SU-DHL-6 (cell line): ENCODE measurements around the gene ZDHHC19.

Source experiments
- H2AFZ ChIP-seq: fragments of 200-600 bp; sonication (generic); 2 replicates; pipeline ENCODE4 v1.6.1; 2014; ENCODE audit warnings: low read depth, mild to moderate bottlenecking, moderate library complexity, mixed read lengths, antibody characterized with exemption, low read length; ENCODE audit not compliant: severe bottlenecking
- H3F3A ChIP-seq: fragments of 200-600 bp; shearing (Covaris generic); 2 replicates; pipeline ENCODE4 v1.6.0; 2016; ENCODE audit warnings: antibody characterized with exemption, mild to moderate bottlenecking; ENCODE audit not compliant: insufficient read depth
- H3K27ac ChIP-seq: fragments of 200-600 bp; sonication (generic); 2 replicates; pipeline ENCODE4 v1.5.1; 2016; ENCODE audit warnings: low read depth, mild to moderate bottlenecking, low read length, moderate library complexity, mixed read lengths
- H3K27me3 ChIP-seq: fragments of 200-600 bp; sonication (generic), shearing (Covaris generic); 2 replicates; pipeline ENCODE4 v1.6.0; 2014; ENCODE audit warnings: mild to moderate bottlenecking, low read length
- H3K36me3 ChIP-seq: fragments of 200-600 bp; sonication (generic); 2 replicates; pipeline ENCODE4 v1.6.1; 2014; ENCODE audit warnings: mild to moderate bottlenecking, low read length, mixed read lengths
- H3K4me2 ChIP-seq: fragments of 300-600, 200-600 bp; shearing (Covaris generic), sonication (generic); 2 replicates; pipeline ENCODE4 v1.6.0; 2014; ENCODE audit warnings: low read length, low read depth, mild to moderate bottlenecking; ENCODE audit not compliant: poor library complexity, severe bottlenecking
- H3K4me3 ChIP-seq: fragments of 200-600 bp; sonication (generic); 2 replicates; pipeline ENCODE4 v1.5.1; 2014; ENCODE audit warnings: antibody characterized with exemption, low read length, mild to moderate bottlenecking, mixed read lengths; ENCODE audit not compliant: insufficient read depth, poor library complexity, severe bottlenecking
- H3K79me2 ChIP-seq: fragments of 200-600 bp; sonication (generic); 2 replicates; pipeline ENCODE4 v1.6.1; 2014; ENCODE audit warnings: mild to moderate bottlenecking, low read length, moderate library complexity; ENCODE audit not compliant: insufficient read depth
- H3K9ac ChIP-seq: fragments of 200-600 bp; sonication (generic); 2 replicates; pipeline ENCODE4 v1.7.0; 2014; ENCODE audit warnings: mild to moderate bottlenecking, low read length
- H3K9me2 ChIP-seq: fragments of 200-600 bp; sonication (generic); replicated peaks from 2 replicates; pipeline ENCODE4 v1.6.1; 2014; ENCODE audit warnings: low read length; ENCODE audit not compliant: insufficient read depth
- H3K9me3 ChIP-seq: fragments of 200-600 bp; sonication (generic); 2 replicates; pipeline ENCODE4 v1.6.1; 2014; ENCODE audit warnings: low read length, mixed read lengths; ENCODE audit not compliant: insufficient read depth
- H4K20me1 ChIP-seq: fragments of 200-600 bp; sonication (generic); 2 replicates; pipeline ENCODE4 v1.6.1; 2014; ENCODE audit warnings: low read depth, mild to moderate bottlenecking, antibody characterized with exemption, low read length, moderate library complexity, mixed read lengths
- EZH2phosphoT487 ChIP-seq: fragments of 200-600 bp; sonication (generic), shearing (Covaris generic); conservative IDR thresholded peaks from 2 replicates; pipeline ENCODE4 v1.6.1; 2018; ENCODE audit warnings: mild to moderate bottlenecking, antibody characterized with exemption, low read length, moderate library complexity, mixed read lengths
- TF ChIP-seq, protein P1 (sequence below): fragments of 200-600 bp; sonication (generic); IDR thresholded peaks from one replicate; pipeline ENCODE4 v1.5.1; 2017; ENCODE audit warnings: antibody characterized with exemption, mild to moderate bottlenecking, low read length, moderate library complexity; ENCODE audit not compliant: insufficient read depth, poor library complexity, severe bottlenecking

Gene ZDHHC19

DNA sequence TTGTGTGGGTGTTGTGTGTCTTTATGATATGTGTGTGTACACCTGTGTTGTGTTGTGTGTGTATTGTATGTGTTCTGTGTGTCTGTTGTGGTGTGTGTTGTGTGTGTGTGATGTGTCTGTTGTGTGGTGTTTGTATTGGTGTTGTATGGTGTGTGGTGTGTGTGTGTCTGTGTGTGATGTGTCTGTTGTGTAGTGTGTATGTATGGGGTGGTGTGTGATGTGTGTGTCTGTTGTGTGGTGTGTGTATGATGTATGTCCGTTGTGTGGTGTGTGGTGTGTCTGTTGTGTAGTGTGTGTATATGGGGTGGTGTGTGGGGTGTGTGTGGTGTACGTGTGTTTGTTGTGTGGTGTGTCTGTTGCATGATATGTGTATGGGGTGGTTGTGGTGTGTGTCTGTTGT is 46.6 kb downstream of the ZDHHC19 start:
- H3K4me2 ChIP-seq, result no peak overlapping the region
- H3K4me3 ChIP-seq, result no peak overlapping the region
- H3F3A ChIP-seq, result no peaks in the 10 kb centered on the region
- H3K9ac ChIP-seq, result no peak overlapping the region
- H3K9me3 ChIP-seq, result no peaks in the 10 kb centered on the region
- no peaks in the 10 kb centered on the region for H4K20me1 ChIP-seq
- no peaks in the 10 kb centered on the region for H3K36me3 ChIP-seq
- H3K79me2 ChIP-seq, result no peaks in the 10 kb centered on the region
- H3K9me2 ChIP-seq, result no peaks in the 10 kb centered on the region
- no peak for TF ChIP-seq EZH2phosphoT487
- TF ChIP-seq, protein P1, sequence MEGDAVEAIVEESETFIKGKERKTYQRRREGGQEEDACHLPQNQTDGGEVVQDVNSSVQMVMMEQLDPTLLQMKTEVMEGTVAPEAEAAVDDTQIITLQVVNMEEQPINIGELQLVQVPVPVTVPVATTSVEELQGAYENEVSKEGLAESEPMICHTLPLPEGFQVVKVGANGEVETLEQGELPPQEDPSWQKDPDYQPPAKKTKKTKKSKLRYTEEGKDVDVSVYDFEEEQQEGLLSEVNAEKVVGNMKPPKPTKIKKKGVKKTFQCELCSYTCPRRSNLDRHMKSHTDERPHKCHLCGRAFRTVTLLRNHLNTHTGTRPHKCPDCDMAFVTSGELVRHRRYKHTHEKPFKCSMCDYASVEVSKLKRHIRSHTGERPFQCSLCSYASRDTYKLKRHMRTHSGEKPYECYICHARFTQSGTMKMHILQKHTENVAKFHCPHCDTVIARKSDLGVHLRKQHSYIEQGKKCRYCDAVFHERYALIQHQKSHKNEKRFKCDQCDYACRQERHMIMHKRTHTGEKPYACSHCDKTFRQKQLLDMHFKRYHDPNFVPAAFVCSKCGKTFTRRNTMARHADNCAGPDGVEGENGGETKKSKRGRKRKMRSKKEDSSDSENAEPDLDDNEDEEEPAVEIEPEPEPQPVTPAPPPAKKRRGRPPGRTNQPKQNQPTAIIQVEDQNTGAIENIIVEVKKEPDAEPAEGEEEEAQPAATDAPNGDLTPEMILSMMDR, result no peak
- H3K27ac ChIP-seq, result no peak overlapping the region
- no peaks in the 10 kb centered on the region for H3K27me3 ChIP-seq
- no peak overlapping the region for H2AFZ ChIP-seq

GRCh38 chr3:196163666-196164493 is 47.3 kb downstream of the ZDHHC19 start:
- no peak for TF ChIP-seq EZH2phosphoT487
- TF ChIP-seq, protein P1, result no peak
- H3F3A ChIP-seq, result no peaks in the 10 kb centered on the region
- no peak overlapping the region for H3K27ac ChIP-seq
- no peaks in the 10 kb centered on the region for H3K27me3 ChIP-seq
- no peaks in the 10 kb centered on the region for H4K20me1 ChIP-seq
- H3K79me2 ChIP-seq, result no peaks in the 10 kb centered on the region
- no peaks in the 10 kb centered on the region for H3K9me3 ChIP-seq
- H3K9me2 ChIP-seq, result no peaks in the 10 kb centered on the region
- no peak overlapping the region for H3K4me3 ChIP-seq
- H3K9ac ChIP-seq, result no peak overlapping the region
- H2AFZ ChIP-seq, result no peak overlapping the region
- no peaks in the 10 kb centered on the region for H3K36me3 ChIP-seq
- no peak overlapping the region for H3K4me2 ChIP-seq

DNA sequence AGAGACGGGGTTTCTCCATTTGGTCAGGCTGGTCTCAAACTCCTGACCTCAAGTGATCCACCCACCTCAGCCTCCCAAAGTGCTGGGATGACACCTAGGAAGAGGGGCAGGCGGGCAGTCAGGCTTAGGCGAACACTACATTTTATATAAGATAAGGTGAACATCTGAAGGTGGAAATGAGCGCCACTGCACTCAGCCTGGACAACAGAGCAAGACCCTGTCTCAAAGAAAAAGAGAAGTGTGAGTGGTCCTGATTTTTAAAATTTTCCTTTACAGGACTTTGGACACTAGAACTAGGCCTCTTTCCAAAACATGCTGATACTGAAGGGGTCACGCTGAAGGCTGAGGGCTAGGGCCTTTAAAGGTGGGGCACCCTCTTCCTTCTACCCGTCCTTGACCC is 48.0 kb downstream of the ZDHHC19 start:
- no peak for TF ChIP-seq EZH2phosphoT487
- TF ChIP-seq, protein P1, result no peak
- no peak overlapping the region for H3K27ac ChIP-seq

More for the DNA sequence above, 48.0 kb downstream of the ZDHHC19 start:
- Histone ChIP-seq H3K9me2 (no peaks in the 10 kb centered on the region), H3K9ac (no peak overlapping the region), H4K20me1 (no peaks in the 10 kb centered on the region), H3K36me3 (no peaks in the 10 kb centered on the region), H3K79me2 (no peaks in the 10 kb centered on the region), H2AFZ (no peak overlapping the region), H3K9me3 (no peaks in the 10 kb centered on the region), H3K27me3 (no peaks in the 10 kb centered on the region), H3K4me2 (no peak overlapping the region), H3K4me3 (no peak overlapping the region), H3F3A (no peaks in the 10 kb centered on the region)
